ENCODE results near the gene TLL2.
A peak's percentile ranks its signal among the peaks of the same experiment; 100 is the strongest.

TLL2 gene

GRCh38 chr10:96395931-96396877, 117.5 kb downstream of the TLL2 start:
- Histone ChIP-seq H3K4me3 (no peak overlapping the region), H3K27ac (no peak overlapping the region)
- DNase-seq (ENCODE audit: low spot score) = no peak
- TF ChIP-seq CTCF (IDR thresholded peaks at IDR 0.05) = peak; percentile 57

- no peak overlapping the region for H3K27ac ChIP-seq
- H3K4me3 ChIP-seq = no peak overlapping the region
- no peak for DNase-seq (ENCODE audit: low spot score)
- TF ChIP-seq CTCF (IDR thresholded peaks at IDR 0.05) = no peak
These were observed 123.3 kb downstream of the TLL2 start for GRCh38 chr10:96390460-96390864.

GRCh38 chr10:96389785-96390184, 123.9 kb downstream of the TLL2 start:
- Histone ChIP-seq H3K27ac (no peak overlapping the region), H3K4me3 (no peak overlapping the region)
- no peak for DNase-seq (ENCODE audit: low spot score)
- no peak for TF ChIP-seq CTCF (IDR thresholded peaks at IDR 0.05)

- TF ChIP-seq CTCF (IDR thresholded peaks at IDR 0.05) = no peak
- no peak overlapping the region for H3K27ac ChIP-seq
- no peak overlapping the region for H3K4me3 ChIP-seq
- DNase-seq (ENCODE audit: low spot score) = no peak
These were observed 126.1 kb downstream of the TLL2 start for GRCh38 chr10:96387601-96388000.

GRCh38 chr10:96387161-96387560, 126.6 kb downstream of the TLL2 start:
- no peak for TF ChIP-seq CTCF (IDR thresholded peaks at IDR 0.05)
- H3K27ac ChIP-seq = no peak overlapping the region
- no peak for DNase-seq (ENCODE audit: low spot score)
- H3K4me3 ChIP-seq = no peak overlapping the region

GRCh38 chr10:96384506-96384905, 129.2 kb downstream of the TLL2 start:
- TF ChIP-seq CTCF (IDR thresholded peaks at IDR 0.05) = no peak
- no peak for DNase-seq (ENCODE audit: low spot score)

GRCh38 chr10:96380821-96381220, 132.9 kb downstream of the TLL2 start:
- no peak overlapping the region for H3K27ac ChIP-seq
- H3K4me3 ChIP-seq = no peak overlapping the region
- DNase-seq (ENCODE audit: low spot score) = no peak
- TF ChIP-seq CTCF (IDR thresholded peaks at IDR 0.05) = no peak

More at GRCh38 chr10:96384506-96384905, 129.2 kb downstream of the TLL2 start:
- Histone ChIP-seq H3K27ac (no peak overlapping the region), H3K4me3 (no peak overlapping the region)
